Activated naive CD4-positive, alpha-beta T cell treated with anti-CD3 and anti-CD28 coated beads, Interleukin-2, amount 50 U/mL, for 72 hours (primary cell): ENCODE measurements around the gene DHRS13. TPM values are rescaled to one million over a fixed set of nuclear protein-coding genes. Genes with fewer than 3 reads are reported as not detected.
"Not testable (repeated sequence)": the region's sequence is repeated elsewhere in the genome, so short reads cannot be mapped to it uniquely, and the experiment has no call there.

ENCODE experiments used
- ATAC-seq, 2 donors: fragments of 150-1000 bp; cut with Tn5 transposase; 2 replicates each; pipeline ENCODE4 v1.10.0; 2021; ENCODE audit warnings: mild to moderate bottlenecking in 2 of 2, moderate library complexity in 2 of 2
- DNase-seq, 2 donors: peaks; one replicate each; pipeline ENCODE4 v3.0.0; 2021 to 2022; ENCODE audit warnings: low spot score in 2 of 2
- H3K27ac Mint-ChIP-seq, 2 donors: one replicate each; pipeline ENCODE4 v1.8.0; 2022; ENCODE audit warnings: mild to moderate bottlenecking in 2 of 2, mixed read lengths in 2 of 2
- H3K36me3 Mint-ChIP-seq, 2 donors: one replicate each; pipeline ENCODE4 v1.8.0; 2022; ENCODE audit warnings: mixed read lengths in 2 of 2
- H3K9me3 Mint-ChIP-seq, 2 donors: one replicate each; pipeline ENCODE4 v1.8.0; 2022; ENCODE audit warnings: mixed read lengths in 2 of 2
- total RNA-seq, 2 donors: library from RNA; stranded (reverse); gene quantifications; one replicate each; pipeline ENCODE4 v1.2.3, GENCODE V29; 2022

Gene DHRS13
- total RNA-seq, 2 donors from 2014 or later, result 33.8 to 36.5 TPM

DNA sequence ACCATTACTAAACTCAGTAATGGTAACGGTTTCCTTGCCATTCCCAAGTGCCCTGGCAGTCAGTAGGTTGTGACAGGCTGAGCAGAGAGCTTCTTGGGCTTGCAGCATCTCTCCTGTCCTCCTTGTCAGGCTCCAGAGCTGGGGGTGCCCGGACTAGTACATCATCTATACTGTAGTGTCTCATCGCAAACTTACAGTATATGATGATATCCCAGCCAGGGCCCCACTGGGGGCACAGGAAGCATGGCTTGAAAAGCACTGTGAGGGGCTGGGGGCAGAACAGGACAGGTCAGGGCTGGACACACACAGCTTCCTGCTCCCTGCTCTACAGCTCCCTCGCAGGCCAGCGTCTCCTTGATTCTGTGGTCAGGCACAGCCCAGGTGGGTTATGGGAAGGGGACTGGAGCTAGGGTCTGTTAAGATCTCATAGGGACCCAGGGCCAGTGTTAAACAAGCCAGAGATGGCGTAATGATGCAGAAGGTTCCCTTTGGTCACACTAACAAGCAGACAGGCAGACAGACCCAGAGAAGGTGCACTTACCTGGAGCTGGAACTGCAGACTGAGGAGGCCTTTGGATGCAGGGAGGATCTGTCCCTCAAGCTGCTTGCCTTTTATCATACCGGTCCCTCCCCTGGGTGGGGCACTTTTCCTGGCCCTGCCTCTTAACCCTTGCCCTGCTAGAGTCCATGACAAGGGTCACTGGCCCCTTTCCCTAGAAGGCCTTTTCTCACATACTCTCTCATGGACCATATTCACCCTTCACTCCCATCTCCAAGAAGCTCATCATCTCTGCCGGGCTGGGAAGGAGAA lies 41.3 kb downstream of the DHRS13 start:
- Mint-ChIP-seq H3K36me3 (peaks cover 9 to 23% of the 10 kb centered on the region in 2 donors), H3K9me3 (no peaks in the 10 kb centered on the region), H3K27ac (no peak overlapping the region)
- DNase-seq, result no peak
- ATAC-seq, result no peak

DNA sequence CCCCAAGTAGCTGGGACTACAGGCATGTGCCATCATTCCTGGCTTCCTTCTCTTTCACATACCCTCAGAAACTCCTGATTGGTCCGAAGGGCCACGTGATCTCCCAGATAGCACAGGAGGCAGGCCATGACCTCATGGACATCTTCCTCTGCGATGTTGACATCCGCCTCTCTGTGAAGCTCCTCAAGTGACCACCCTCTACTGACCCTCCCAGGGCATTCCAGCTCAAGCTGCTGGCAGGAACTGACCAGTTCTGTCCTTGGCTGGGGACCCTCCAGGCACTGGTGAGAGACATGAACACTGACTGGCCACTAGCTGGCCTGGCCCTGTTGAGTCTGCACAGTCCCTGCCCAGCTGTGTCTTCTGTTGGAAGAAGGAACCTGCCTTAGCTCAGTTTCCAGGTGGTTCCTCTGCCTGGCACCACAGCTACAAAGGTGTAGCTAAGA lies 42.5 kb downstream of the DHRS13 start:
- H3K27ac Mint-ChIP-seq, result peak overlapping the region in 1 of 2 donors; percentile 43

DNA sequence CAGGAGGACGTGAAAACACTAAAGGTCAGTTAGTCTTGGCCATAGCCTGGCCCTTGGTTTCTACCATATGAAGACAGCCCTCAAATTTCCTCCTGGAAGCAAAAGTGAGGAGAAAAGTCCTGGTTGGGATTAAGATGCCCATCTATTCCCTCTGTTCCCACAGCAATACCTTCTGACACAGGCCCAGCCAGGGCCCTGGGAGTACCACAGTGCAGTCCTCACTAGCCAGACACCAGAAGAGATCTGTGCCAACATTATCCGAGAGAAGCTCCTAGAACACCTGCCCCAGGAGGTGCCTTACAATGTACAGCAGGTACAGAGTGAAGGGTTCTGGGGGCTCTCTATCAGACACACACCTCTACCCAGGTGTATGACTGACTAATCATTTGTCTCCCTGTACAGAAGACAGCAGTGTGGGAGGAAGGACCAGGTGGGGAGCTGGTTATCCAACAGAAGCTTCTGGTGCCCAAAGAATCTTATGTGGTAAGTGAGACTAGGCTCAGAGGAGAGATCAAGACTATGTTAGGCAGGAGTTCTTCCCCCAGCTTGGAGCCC lies 44.0 kb downstream of the DHRS13 start:
- no peak for DNase-seq
- ATAC-seq, result no peak
- H3K9me3 Mint-ChIP-seq, result no peaks in the 10 kb centered on the region
- peak overlapping the region; percentile 64 to 82 for H3K27ac Mint-ChIP-seq
- peaks cover 21 to 29% of the 10 kb centered on the region in 2 donors for H3K36me3 Mint-ChIP-seq

More for the DNA sequence above, 42.5 kb downstream of the DHRS13 start:
- Mint-ChIP-seq H3K9me3 (no peaks in the 10 kb centered on the region), H3K36me3 (peaks cover 15 to 23% of the 10 kb centered on the region in 2 donors)
- no peak for DNase-seq
- ATAC-seq, result no peak

DNA sequence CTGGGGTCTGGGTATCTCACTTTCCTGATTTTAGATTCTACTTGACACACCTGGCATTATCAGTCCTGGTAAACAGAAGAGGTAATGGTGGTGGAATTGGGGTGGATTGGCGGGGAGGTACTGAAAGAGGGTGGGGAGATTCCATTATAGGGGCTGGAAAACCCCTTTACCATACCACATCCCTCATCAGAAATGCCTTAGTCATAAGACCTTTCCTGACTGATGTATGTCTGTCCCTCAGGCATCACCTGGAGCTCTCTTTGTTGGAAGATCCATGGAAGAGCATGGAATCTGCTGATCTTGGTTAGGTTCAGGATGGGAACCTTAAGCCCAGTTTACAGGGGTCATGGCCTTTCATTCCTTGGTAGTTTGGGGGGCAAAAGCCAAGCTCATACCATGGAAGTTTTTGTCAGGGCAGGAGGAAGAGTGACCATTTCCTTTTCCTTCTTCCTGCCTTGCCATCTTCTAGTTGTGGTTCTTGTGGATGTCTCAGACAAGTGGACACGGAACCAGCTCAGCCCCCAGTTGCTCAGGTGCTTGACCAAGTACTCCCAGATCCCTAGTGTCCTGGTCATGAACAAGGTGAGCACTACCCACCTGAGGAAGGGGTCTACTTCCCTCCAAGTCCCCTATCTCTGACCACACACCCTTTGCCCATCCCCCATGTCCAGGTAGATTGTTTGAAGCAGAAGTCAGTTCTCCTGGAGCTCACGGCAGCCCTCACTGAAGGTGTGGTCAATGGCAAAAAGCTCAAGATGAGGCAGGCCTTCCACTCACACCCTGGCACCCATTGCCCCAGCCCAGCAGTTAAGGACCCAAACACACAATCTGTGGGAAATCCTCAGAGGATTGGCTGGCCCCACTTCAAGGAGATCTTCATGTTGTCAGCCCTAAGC lies 44.7 kb downstream of the DHRS13 start:
- peak overlapping the region; percentile 64 to 82 for H3K27ac Mint-ChIP-seq
- no peaks in the 10 kb centered on the region for H3K9me3 Mint-ChIP-seq
- DNase-seq (no peak), ATAC-seq (peak in 1 of 2 donors; percentile 40)
- H3K36me3 Mint-ChIP-seq, result peaks cover 21 to 29% of the 10 kb centered on the region in 2 donors

DNA sequence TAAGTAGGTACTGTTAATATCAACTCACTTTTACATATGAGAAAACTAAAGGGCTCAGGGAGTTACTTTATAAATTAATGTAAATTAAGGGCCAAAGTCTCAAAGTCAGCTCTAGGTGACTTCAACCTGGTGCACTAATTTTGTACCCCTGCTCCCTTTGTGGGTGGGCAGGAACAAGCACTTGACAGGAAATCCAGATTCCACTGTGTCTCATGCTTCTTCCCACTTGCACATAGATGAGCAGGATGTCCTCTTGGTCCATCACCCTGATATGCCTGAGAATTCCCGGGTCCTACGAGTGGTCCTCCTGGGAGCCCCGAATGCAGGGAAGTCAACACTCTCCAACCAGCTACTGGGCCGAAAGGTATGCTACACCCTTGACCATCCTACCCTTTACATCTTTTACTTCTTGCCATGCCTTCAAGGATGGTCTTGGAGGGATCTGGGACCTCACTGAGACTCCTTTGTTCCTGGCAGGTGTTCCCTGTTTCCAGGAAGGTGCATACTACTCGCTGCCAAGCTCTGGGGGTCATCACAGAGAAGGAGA lies 46.8 kb downstream of the DHRS13 start:
- DNase-seq, result no peak
- Mint-ChIP-seq H3K27ac (peak overlapping the region; percentile 64 to 84), H3K9me3 (no peaks in the 10 kb centered on the region), H3K36me3 (peaks cover 21 to 29% of the 10 kb centered on the region in 2 donors)
- no peak for ATAC-seq

DNA sequence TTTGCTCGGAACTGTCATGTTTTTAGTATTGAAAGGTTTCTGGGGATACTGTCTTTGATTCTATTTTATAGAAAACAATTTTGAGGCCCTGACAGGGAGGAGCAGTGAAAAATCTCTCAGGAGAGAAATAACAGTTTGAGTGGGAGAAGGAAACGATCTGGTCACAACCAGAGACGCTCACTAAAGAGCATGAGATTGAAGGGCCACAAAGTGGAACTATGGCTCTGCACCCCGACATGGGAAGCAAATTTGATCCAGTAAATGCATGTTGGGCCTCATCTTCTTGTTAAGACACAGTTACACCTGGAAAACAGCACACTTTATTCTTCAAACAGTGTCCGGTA lies 47.6 kb downstream of the DHRS13 start:
- H3K9me3 Mint-ChIP-seq, result no peaks in the 10 kb centered on the region
- peak overlapping the region; percentile 84 to 97 for H3K27ac Mint-ChIP-seq
- ATAC-seq, result no peak
- H3K36me3 Mint-ChIP-seq, result peaks cover 21 to 26% of the 10 kb centered on the region in 2 donors
- DNase-seq, result no peak

DNA sequence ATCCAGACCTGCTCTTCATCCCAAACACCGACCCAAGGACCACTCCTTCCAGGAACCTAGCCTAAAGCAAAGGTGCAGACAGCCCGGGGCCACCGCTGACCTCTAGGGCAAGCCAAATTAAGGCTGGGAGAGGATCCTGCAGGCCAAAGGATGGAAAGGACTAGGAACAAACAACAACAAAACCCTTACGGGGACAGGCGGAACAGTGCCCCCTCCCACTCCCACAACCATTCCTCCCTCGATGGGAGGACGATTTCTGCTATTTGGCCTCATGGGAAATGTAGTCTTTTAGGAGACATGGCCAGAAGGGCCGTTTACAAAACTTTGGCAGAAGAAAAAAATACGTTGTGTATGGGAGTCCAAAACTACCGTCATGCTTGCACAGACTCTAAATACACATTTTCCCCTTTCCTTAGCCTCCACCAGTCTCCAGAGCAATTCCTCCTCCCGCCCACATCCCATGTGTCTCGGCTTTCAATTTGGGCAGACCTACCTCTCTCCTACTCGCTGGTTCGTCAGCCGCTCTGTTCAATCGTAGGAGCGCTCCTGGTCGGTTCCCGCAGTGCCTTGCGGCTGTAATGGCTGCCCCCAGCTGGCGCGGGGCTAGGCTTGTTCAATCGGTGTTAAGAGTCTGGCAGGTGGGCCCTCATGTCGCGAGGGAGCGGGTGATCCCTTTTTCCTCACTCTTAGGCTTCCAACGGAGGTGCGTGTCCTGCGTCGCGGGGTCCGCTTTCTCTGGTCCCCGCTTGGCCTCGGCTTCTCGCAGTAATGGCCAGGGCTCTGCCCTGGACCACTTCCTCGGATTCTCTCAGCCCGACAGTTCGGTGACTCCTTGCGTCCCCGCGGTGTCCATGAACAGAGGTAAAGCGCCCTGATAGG lies 48.2 kb downstream of the DHRS13 start, which contains the start of gene ERAL1:
ERAL1 (plus strand) TSS at position 560 of the 879 bp plus-strand sequence; CDS start at position 579, 19 bp downstream.
- peaks cover 21 to 24% of the 10 kb centered on the region in 2 donors for H3K36me3 Mint-ChIP-seq
- peak; percentile 81 to 84 for DNase-seq
- peak within 1 kb of the TSS; percentile 84 to 97 for H3K27ac Mint-ChIP-seq
- no peaks in the 10 kb centered on the region for H3K9me3 Mint-ChIP-seq
- ATAC-seq, result peak; percentile 98 to 100

DNA sequence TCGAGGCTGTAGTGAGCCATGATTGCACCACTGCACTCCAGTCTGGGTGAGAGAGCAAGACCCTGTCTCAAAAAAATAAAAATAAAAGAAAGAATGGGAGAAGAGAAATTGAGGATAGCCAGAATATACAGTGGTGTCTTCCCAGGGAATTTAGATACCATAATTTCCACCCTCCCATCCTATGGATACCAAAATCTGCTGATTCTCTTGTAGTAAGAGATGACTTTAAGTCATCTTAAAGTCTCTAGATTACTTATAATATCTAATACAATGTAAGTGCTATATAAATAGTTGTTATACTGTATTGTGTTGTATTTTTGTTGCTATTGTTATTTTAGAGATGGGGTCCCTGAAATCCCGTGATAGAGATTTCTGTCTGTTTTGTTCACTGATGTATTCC lies 49.6 kb downstream of the DHRS13 start:
- H3K36me3 Mint-ChIP-seq, result peaks cover 19 to 21% of the 10 kb centered on the region in 2 donors
- no peak for DNase-seq
- H3K27ac Mint-ChIP-seq, result no peak overlapping the region
- H3K9me3 Mint-ChIP-seq, result no peaks in the 10 kb centered on the region
- no peak for ATAC-seq

DNA sequence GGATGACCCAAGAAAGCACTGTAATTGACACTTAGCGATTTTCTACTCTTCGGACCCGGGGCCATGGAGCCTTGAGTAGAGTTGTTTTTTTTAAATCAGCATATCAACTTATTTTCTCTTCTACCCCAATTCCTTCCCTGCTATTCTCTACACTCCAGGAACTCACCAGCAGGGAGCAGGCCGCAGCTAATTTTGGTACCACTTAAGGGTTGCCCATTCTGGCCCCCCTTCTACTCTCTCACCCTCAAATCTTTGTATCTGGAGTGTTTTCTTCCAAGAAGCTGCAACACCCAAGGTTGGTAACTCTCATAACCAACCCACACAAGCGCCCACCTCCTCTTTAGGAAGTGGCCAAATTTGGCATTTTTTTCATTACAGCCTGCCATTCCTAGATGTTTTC lies 53.6 kb downstream of the DHRS13 start:
- Mint-ChIP-seq H3K36me3 (no peaks in the 10 kb centered on the region), H3K9me3 (no peaks in the 10 kb centered on the region), H3K27ac (no peak overlapping the region)
- DNase-seq (no peak), ATAC-seq (peak; percentile 68 to 78)

DNA sequence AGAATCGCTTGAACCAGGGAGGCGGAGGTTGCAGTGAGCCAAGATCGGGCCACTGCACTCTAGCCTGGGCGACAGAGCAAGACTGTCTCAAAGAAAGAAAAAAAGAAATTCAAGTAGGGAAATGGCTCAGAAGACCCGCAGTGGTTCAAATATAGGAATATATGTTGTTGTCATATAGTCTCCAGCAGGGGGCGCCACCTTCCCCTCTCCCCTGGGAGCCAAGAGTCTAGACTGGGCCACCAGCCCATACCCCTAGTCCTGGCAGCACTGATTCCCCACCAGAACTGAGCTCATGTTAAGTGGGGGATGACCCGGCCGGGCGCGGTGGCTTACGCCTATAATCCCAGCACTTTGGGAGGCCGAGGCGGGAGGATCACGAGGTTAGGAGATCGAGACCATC lies 54.2 kb downstream of the DHRS13 start:
- not testable (repeated sequence) for H3K9me3 Mint-ChIP-seq, H3K36me3 Mint-ChIP-seq, H3K27ac Mint-ChIP-seq
- DNase-seq, result peak in 1 of 2 donors; percentile 70
- peak; percentile 88 to 92 for ATAC-seq

Other genes starting within 250 kb of the DHRS13 start
- gene SDF2, start 241.2 kb downstream of the DHRS13 start, total RNA-seq, result 10 to 100 TPM; 43.5 to 46.2 TPM
- gene SUPT6H, start 240.9 kb downstream of the DHRS13 start, total RNA-seq, result 10 to 100 TPM; 70.0 to 91.8 TPM
- gene PROCA1, start 191.2 kb downstream of the DHRS13 start, total RNA-seq, result 1 to 10 TPM; 5.7 to 6.4 TPM
- 10 to 100 TPM; 20.5 to 46.4 TPM for gene RAB34, start 185.2 kb downstream of the DHRS13 start, total RNA-seq
- gene RPL23A, start 183.1 kb downstream of the DHRS13 start, total RNA-seq, result 1,000 to 10,000 TPM; 2,221 to 2,736 TPM
- gene TLCD1, start 176.8 kb downstream of the DHRS13 start, total RNA-seq, result 10 to 100 TPM in 1 of 2 donors, 1 to 10 TPM in 1; 4.4 to 10.2 TPM
- 1 to 10 TPM; 5.3 to 6.4 TPM for gene NEK8, start 174.3 kb downstream of the DHRS13 start, total RNA-seq
- gene TRAF4, start 159.1 kb downstream of the DHRS13 start, total RNA-seq, result 100 to 1,000 TPM in 1 of 2 donors, 10 to 100 TPM in 1; 88.3 to 168 TPM
- 10 to 100 TPM; 15.1 to 24.9 TPM for gene FAM222B, start 60.3 kb downstream of the DHRS13 start, total RNA-seq
- 10 to 100 TPM; 33.9 to 74.1 TPM for gene ERAL1, start 48.1 kb downstream of the DHRS13 start, total RNA-seq
- 100 to 1,000 TPM in 1 of 2 donors, 10 to 100 TPM in 1; 44.9 to 102 TPM for gene FLOT2, start 5.3 kb downstream of the DHRS13 start, total RNA-seq
- gene PHF12, start 48.4 kb upstream of the DHRS13 start, total RNA-seq, result 10 to 100 TPM; 46.2 to 71.7 TPM
- under 1 TPM in 1 of 2 donors, not detected in 1; 0.43 TPM for gene SEZ6, start 103.0 kb upstream of the DHRS13 start, total RNA-seq
- 1 to 10 TPM; 3.0 to 8.8 TPM for gene PIPOX, start 140.1 kb upstream of the DHRS13 start, total RNA-seq